ENCODE results near the gene ANGPT4.
"Not testable (repeated sequence)": the region's sequence is repeated elsewhere in the genome, so short reads cannot be mapped to it uniquely, and the experiment has no call there.

The ANGPT4 gene

DNA sequence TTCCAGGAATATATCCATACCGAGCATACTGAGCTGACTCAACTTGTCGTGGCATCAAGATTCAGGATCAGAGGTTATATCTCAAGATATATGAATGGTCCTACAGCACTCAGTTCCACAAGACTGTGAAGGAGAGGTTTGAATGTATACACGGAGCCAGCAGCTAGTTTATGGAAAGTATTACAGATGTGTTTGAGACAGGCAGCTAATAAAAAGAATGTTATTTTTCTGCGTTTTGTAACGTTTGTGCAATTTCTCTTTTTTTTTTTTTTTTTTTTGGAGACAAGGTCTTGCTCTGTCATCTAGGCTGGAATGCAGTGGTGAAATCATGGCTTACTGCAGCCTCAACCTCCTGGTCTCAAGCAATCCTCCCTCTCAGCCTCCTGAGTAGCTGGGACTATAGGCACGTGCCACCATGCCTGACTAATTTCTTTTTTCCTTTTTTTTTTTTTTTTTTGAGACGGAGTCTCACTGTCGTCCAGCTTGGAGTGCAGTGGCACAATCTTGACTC, 86.1 kb downstream of the ANGPT4 start:
- TF ChIP-seq, protein P1, sequence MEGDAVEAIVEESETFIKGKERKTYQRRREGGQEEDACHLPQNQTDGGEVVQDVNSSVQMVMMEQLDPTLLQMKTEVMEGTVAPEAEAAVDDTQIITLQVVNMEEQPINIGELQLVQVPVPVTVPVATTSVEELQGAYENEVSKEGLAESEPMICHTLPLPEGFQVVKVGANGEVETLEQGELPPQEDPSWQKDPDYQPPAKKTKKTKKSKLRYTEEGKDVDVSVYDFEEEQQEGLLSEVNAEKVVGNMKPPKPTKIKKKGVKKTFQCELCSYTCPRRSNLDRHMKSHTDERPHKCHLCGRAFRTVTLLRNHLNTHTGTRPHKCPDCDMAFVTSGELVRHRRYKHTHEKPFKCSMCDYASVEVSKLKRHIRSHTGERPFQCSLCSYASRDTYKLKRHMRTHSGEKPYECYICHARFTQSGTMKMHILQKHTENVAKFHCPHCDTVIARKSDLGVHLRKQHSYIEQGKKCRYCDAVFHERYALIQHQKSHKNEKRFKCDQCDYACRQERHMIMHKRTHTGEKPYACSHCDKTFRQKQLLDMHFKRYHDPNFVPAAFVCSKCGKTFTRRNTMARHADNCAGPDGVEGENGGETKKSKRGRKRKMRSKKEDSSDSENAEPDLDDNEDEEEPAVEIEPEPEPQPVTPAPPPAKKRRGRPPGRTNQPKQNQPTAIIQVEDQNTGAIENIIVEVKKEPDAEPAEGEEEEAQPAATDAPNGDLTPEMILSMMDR (IDR thresholded peaks at IDR 0.05; ENCODE audit: low read depth, low read length, missing control alignments) = no peak
- H3K4me3 ChIP-seq (ENCODE audit: low read depth, low read length) = no peak overlapping the region
- no peak for DNase-seq (ENCODE audit: low read depth)

DNA sequence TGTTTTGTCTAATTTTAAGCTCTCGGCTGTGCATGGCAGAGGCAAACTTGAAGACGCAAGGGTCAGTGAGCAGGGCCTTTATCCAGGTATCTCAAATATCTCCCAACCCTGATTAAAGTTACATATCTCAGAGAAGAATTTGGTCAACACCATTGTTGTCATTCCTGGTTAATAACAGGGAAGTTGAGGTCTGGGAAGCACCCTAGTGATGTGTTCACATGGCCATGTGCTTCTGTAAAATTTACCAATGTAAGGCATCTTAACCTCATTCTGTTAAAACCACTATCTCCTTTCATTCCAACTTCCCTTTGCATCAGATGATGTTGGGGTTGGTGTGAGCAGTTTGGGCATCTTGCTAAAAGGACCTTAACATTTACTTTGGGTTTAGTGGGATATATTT, 86.6 kb downstream of the ANGPT4 start:
- H3K4me3 ChIP-seq (ENCODE audit: low read depth, low read length) = no peak overlapping the region
- DNase-seq (ENCODE audit: low read depth) = no peak
- TF ChIP-seq, protein P1 (IDR thresholded peaks at IDR 0.05; ENCODE audit: low read depth, low read length, missing control alignments) = no peak

DNA sequence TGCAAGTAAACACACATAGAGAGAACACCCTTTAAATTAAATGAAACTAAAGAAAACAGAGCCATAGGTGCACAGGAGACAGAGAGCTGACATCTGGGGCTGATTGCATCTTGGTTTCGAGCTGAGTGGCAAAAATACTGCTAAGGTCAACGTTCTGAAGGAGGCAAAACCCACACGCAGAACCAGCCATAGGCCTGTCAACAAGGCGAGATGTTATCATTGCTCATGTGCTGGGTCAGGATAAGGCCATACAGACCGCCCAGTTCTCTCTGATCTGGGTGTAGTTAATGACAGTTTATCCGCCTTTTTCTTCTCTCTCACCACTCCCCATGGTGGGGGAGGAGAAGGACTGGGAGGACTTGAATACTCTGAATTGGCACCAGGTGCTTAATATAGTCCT, 87.1 kb downstream of the ANGPT4 start:
- DNase-seq (ENCODE audit: low read depth) = no peak
- TF ChIP-seq, protein P1 (IDR thresholded peaks at IDR 0.05; ENCODE audit: low read depth, low read length, missing control alignments) = no peak
- no peak overlapping the region for H3K4me3 ChIP-seq (ENCODE audit: low read depth, low read length)

DNA sequence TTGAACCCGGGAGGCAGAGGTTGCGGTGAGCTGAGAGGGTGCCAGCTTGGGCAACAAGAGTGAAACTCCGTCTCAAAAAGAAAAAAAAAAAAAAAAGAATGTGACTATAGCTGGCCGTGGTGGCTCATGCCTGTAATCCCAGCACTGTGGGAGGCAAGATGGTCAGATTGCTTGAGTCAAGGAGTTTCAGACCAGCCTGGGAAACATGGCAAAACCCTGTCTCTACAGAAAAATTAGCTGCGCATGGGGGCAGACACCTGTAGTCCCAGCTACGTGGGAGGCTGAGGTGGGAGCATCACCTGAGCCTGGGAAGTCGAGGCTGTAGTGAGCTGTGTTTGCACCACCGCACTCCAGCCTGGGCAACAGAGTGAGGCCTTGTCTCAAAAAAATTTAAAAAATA, 88.2 kb downstream of the ANGPT4 start:
- DNase-seq (ENCODE audit: low read depth); H3K4me3 ChIP-seq (ENCODE audit: low read depth, low read length): not testable (repeated sequence)

DNA sequence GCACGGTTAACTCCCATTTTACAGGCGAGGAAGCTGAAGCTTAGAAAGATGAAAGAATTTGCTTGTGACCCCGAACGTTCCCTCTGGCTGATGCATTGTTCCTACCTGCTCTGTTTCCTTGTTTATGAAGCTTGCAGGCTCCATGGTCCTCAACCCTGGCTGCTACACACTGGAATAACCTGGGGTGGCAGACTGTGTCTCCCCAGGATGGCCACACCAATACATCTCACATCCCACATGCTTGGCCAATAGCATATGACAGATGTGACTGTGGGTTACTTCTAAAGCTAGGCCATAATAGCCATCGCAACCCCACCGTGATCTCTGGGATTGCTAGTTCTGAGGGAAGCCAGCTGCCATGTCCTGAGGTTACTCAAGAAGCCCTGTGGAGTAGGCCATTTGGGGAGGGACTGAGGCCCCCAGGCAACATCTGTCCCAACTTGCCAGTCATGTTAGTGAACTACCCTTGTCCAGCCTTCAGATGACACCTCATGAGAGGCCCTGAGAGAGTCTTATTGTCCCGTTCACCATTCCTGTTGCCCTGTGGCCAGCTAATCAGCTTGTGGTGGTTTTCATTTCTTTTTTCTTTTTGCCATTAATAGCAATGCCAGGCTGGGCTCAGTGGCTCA, 89.3 kb downstream of the ANGPT4 start:
- H3K4me3 ChIP-seq (ENCODE audit: low read depth, low read length) = no peak overlapping the region
- DNase-seq (ENCODE audit: low read depth) = no peak
- TF ChIP-seq, protein P1 (IDR thresholded peaks at IDR 0.05; ENCODE audit: low read depth, low read length, missing control alignments) = no peak

DNA sequence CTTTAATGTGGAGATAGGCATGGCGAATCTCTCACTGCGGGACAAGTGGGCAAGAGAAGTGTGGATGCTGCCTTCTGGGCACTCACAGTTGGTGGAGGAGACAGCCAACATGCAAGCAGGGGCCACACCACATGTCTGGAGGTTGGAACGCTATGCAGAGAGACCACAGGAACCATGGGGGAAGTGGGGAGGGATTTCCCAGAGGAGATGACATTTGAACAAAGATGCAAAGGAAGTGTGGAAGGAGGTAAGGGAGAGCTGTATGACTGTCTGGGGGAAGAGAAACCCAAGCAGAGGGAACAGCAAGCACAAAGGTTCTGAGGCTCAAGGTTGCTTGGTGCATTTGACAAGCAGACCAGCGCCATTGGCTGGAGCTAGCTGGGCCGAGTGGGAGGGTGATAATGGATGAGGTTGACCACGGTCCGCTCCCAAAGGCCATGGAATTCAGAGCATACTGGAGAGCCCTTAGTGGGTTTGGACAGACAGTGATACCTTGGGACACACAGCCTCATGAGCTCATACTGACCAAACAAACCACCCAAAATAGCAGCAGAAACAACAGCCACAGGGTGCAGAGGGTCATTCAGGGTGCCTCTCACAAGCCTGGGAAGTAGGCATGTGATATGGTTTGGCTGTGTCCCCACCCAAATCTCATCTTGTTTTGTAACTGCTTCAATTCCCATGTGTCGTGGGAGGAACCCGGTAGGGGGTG, 90.3 kb downstream of the ANGPT4 start:
- no peak for DNase-seq (ENCODE audit: low read depth)
- TF ChIP-seq, protein P1 (IDR thresholded peaks at IDR 0.05; ENCODE audit: low read depth, low read length, missing control alignments) = no peak

DNA sequence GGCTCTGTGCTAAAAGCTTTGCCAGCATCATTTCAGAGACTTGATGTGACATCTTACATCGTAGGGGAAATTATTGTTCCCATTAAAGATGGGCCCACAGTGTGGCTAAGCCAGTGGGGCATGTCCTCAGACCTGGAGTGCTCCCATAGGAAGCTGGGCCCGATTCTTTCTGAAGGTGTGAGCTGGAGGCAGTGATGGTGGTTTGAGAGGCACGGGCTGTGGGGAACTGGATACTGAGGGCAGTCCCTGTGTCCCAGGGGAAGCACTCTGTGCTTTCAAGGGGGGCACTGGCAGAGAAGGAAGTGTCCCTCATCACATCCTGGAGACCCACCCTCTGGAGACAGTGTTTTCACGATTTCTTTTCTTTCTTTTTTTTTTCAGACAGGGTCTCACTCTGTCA, 91.2 kb downstream of the ANGPT4 start:
- no peak overlapping the region for H3K4me3 ChIP-seq (ENCODE audit: low read depth, low read length)
- TF ChIP-seq, protein P1 (IDR thresholded peaks at IDR 0.05; ENCODE audit: low read depth, low read length, missing control alignments) = no peak

More for the DNA sequence above, 90.3 kb downstream of the ANGPT4 start:
- H3K4me3 ChIP-seq (ENCODE audit: low read depth, low read length) = no peak overlapping the region

More for the DNA sequence above, 91.2 kb downstream of the ANGPT4 start:
- DNase-seq (ENCODE audit: low read depth) = no peak
